HG03520 (cell line): Measurements from ENCODE around the gene TSPAN18.

Experiments used
- ATAC-seq: cut with Tn5 transposase; IDR thresholded peaks from one replicate; pipeline ENCODE4 v1.9.1; 2021; ENCODE audit warnings: mild to moderate bottlenecking, moderate library complexity; ENCODE audit not compliant: unreplicated experiment

The TSPAN18 gene

GRCh38 chr11:44880953-44881352, 154.2 kb downstream of the TSPAN18 start:
- ATAC-seq = no peak

DNA sequence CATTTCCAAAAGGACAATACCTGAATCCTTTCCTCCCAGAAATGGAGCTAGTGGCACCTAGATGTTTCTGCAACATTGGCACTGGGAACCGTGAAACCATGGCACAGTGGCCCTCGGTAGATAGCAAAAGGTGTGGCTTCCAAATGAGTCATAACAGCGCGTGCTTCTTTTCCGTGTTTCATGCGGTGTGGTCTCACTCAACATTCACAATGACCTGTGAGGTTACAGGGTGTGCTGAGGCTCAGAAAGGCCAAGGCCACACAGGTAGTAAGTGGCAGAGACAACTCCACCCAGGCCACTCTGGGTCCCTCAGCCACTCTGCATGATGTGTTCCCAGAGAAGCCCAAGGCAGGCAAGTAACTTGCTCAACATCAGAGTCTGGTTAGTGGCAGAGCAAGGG, 156.5 kb downstream of the TSPAN18 start:
- no peak for ATAC-seq

DNA sequence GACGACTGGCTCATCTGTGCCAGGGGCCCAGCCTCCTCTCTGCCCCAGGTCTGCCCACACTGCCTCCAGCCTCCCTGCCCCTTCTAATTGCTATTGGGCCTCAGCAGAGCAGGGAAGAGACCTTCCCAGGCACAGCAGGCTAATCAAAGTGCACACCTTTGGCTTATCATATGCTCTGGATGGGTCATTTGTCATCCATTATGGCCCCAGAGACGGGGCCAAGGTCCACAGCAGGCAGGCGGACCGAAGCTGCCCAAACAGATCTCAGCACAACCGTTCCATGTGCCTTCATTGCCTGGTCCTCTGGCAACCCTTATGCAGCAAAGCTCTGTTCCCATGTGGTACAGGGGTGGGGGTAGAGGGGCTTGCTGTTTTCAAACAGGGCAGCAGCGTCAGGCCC, 157.3 kb downstream of the TSPAN18 start:
- no peak for ATAC-seq

DNA sequence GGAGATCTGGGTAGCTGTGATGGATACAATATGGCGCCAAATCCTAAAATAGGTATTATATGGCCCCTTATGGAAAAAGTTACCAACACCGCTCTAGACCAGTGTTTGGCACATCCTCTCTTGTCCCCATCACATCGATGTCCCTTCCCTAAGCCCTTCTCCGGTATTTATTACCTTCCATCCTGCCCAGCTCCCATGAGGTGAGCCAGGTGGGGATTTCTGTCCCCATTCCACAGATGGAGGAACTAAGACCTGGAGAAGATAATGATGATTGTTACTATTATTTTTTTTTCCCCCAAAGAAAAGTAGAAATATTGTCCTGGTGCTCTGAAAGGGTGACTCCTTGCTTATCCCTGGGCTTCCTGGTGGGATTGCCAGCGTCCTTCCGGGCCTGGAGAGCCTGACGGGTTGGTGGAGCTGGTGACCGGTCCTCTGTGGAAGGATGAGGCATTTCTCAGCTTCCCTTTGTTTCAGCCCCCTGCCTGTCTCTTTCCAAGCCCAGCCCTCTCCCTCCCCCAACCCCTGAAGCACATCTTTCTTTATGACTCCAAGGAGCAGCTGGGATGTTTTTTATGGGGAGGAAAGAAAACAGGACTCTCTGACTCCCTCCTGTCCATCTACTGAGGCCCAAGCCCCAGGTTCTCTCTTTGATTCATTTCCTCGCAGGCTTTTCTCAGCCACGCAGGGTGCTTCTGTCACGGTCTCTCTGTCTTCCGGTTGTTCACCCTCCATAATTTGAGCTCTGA, 158.5 kb downstream of the TSPAN18 start:
- ATAC-seq = no peak

GRCh38 chr11:44885919-44886789, 159.4 kb downstream of the TSPAN18 start:
- no peak for ATAC-seq

GRCh38 chr11:44886790-44887140, 160.0 kb downstream of the TSPAN18 start:
- ATAC-seq = no peak

GRCh38 chr11:44887636-44888035, 160.9 kb downstream of the TSPAN18 start:
- ATAC-seq = no peak

DNA sequence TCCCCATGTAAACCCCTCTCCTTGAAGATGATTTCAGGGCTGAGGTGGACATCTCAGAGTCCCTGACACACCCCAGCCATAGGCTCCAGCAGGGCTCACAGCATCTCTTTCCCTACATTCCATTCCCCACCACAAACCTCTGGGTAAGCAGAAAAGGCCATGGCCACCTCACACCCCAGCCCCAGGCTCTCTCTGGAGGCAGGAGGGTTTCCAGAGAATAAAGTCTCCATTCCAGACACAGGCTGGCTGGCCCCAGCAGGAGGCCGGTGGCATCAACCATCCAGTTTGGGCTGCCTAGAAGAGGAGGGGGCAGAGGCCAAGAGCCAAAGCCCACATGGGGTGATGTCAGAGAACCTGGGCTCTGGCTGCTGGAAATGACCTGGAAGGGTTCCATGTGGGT, 162.5 kb downstream of the TSPAN18 start:
- no peak for ATAC-seq

DNA sequence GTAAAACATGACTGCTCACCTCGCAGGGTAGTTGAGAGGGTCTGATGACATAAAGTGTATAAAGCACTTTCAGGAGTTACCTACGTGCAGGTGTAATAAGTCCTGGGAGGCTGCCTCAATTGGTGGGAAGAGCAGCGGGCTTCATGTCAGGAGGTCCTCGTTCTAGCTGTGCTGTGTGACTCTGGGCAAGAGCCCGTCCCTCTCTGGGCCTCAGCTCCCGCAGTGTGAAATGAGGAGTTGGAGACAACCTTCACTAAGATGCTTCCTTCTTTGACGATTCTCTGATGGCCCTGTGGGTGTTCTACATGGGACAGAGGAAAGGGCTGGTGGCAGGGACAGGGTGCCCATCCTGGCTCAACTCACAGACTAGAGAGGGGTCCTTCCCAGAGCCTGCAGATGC, 166.1 kb downstream of the TSPAN18 start:
- ATAC-seq = no peak

GRCh38 chr11:44893308-44893822, 166.6 kb downstream of the TSPAN18 start:
- no peak for ATAC-seq

GRCh38 chr11:44893846-44894617, 167.3 kb downstream of the TSPAN18 start:
- ATAC-seq = no peak

GRCh38 chr11:44899959-44900358, 173.2 kb downstream of the TSPAN18 start:
- no peak for ATAC-seq

DNA sequence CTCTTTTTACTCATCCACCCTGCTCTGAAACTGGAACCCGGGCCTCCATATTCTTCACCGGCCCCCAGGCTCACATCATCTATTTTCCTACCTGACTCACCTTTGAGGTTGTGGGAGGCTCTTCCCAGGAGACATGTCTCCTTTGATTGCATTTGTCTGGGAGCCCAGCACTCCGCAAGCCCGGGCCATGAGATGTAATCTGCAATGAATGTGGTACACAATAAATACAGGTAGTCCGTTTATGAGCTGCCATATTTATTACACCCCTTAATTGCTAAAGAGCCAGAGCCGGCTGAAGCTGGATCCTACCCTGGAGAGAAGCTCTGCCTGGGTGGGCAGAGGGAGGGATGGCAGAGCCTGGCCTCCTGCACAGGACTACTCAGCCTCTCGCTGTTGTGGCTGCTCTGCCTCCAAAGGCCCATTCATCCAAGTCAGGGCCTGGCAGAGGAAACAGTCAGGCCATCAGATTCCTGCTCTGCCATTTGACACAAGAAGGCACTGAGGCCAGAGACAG, 174.4 kb downstream of the TSPAN18 start:
- ATAC-seq = no peak

- no peak for ATAC-seq
Observed at GRCh38 chr11:44901786-44902185, 175.0 kb downstream of the TSPAN18 start.

- no peak for ATAC-seq
Observed at GRCh38 chr11:44903035-44903434, 176.3 kb downstream of the TSPAN18 start.

DNA sequence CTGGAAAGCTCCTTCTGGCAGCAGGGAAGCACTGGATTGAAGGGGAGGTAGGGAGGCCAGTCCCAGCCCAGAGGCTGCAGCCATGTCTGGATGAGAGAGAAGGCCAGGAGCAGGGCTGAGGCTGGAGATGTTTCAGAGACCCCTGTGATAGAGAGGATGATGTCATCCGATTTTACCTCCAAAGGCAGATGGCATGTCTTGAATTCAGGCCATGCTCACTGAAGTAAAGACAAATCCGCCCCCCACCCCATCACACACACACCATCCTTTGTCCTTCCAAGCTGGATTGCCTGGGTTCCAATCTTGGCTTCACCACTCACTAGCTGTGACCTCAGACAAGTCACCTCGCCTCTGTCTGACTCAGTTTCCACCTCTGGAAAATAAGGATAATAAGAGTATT, 176.8 kb downstream of the TSPAN18 start:
- ATAC-seq = no peak

DNA sequence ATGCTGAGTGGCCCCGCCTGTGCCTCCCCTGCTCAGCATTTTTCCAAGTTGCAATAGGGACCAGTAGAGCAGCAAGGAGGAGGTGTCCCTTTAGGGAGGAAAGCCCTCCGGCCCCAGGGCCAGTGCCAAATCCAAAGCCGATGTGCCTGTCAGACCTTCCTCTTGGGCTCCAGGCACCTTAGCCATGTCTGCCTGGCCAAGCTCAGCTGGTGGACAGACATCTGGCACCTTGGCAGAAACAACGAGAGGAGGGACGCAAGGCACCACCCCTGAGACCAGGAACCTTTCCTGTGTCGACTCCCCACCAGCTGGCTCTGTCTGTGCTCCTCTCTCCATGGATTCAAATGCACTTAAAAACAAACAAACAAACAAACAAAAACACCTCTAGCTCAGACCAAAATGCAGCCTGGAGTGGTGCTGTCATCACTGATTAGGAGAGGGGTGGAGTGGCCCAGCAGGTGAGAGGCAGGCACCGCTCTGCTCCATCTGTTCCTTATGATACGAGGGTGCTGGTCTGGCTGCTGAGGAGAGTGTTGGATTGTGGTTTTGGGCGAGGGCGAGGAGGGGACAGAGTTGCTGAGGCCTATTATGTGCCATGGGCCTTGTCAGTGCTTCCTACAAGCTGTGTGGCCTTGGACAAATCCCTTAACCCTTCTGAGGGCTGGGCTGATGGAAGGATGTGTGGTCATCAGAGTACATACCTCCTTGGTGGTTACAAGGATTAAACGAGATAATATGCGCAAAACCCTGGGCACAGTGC, 177.7 kb downstream of the TSPAN18 start:
- no peak for ATAC-seq

GRCh38 chr11:44905131-44905866, 178.5 kb downstream of the TSPAN18 start:
- no peak for ATAC-seq

- no peak for ATAC-seq
Observed at GRCh38 chr11:44906649-44907048, 179.9 kb downstream of the TSPAN18 start.

- ATAC-seq = no peak
Observed at GRCh38 chr11:44909557-44909956, 182.8 kb downstream of the TSPAN18 start.
